Subcutaneous abdominal adipose tissue (tissue), 5 donors: ENCODE measurements around the gene KRAS.

ENCODE experiments used
- H3K27ac ChIP-seq: one replicate; pipeline ENCODE4 v1.7.0; 2013; ENCODE audit warnings: low read depth, mild to moderate bottlenecking, inconsistent platforms, low read length, moderate library complexity
- H3K27me3 ChIP-seq, 5 donors: one replicate each; pipeline ENCODE4 v1.7.0; 2013; ENCODE audit warnings: low read length in 5 of 5, inconsistent platforms in 1 of 5; ENCODE audit not compliant: control insufficient read depth in 5 of 5, insufficient read depth in 4 of 5
- H3K36me3 ChIP-seq, 5 donors: one replicate each; pipeline ENCODE4 v1.7.0; 2013; ENCODE audit warnings: low read length in 5 of 5; ENCODE audit not compliant: control insufficient read depth in 5 of 5, insufficient read depth in 5 of 5
- H3K4me1 ChIP-seq, 5 donors: one replicate each; pipeline ENCODE4 v1.7.0; 2013; ENCODE audit warnings: low read length in 5 of 5, mild to moderate bottlenecking in 3 of 5, moderate library complexity in 1 of 5; ENCODE audit not compliant: control insufficient read depth in 5 of 5, insufficient read depth in 5 of 5
- H3K4me3 ChIP-seq, 5 donors: one replicate each; pipeline ENCODE4 v1.7.0; 2013; ENCODE audit warnings: low read length in 5 of 5, low read depth in 1 of 5
- H3K9ac ChIP-seq, 5 donors: one replicate each; pipeline ENCODE4 v1.7.0; 2013; ENCODE audit warnings: low read length in 5 of 5, mild to moderate bottlenecking in 4 of 5, moderate library complexity in 3 of 5
- H3K9me3 ChIP-seq, 5 donors: one replicate each; pipeline ENCODE4 v1.7.0; 2013; ENCODE audit warnings: low read length in 5 of 5; ENCODE audit not compliant: control insufficient read depth in 5 of 5
- donor health status: healthy.
- donor health status: healthy.
- donor health status: healthy.
- donor health status: healthy.
- donor health status: healthy.

The KRAS gene

GRCh38 chr12:25278269-25278668 is 27.5 kb upstream of the KRAS start:
- Histone ChIP-seq H3K27me3 (no peaks in the 10 kb centered on the region), H3K9ac (no peak overlapping the region), H3K9me3 (no peaks in the 10 kb centered on the region), H3K27ac (no peak overlapping the region), H3K36me3 (no peaks in the 10 kb centered on the region), H3K4me3 (no peak overlapping the region), H3K4me1 (peaks cover 0 to 2% (median 0%) of the 10 kb centered on the region in 5 donors)

DNA sequence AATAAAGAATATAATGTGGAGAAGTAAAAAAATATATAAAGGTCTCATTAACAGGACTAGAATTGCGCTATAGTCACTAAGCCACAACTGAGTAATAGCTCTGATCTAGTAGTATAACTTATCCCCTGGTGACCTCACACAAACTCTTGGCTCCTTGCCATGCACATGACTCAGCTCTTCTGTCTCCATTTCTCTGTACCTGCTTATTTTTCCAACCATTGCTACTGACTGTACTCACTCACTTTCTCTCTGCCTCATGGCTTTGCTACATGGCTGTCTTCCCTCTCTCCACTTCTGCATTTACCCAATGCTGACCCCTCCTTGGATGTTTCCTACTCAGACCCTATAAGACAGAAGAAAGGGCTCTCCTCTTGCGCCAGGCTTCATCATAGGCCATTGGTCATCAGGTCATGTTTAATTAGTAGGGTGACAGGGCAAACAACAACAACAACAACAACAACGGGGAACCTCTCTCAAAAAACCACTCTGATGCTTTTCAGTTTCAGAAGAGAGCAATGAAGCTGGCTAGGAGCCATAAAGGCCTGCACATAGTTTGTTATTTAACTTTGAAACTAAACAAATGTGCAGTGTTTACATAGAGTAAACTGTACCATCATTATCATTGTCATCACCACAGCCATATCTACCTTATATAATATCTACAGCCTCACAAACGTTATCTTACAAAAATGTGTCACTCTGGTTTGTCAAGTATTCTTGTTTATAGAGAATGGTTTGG is 25.6 kb upstream of the KRAS start:
- no peaks in the 10 kb centered on the region for H3K36me3 ChIP-seq
- H3K4me3 ChIP-seq, result no peak overlapping the region
- H3K9me3 ChIP-seq, result no peaks in the 10 kb centered on the region
- H3K27me3 ChIP-seq, result no peaks in the 10 kb centered on the region
- H3K27ac ChIP-seq, result no peak overlapping the region
- peaks cover 0 to 2% (median 0%) of the 10 kb centered on the region in 5 donors for H3K4me1 ChIP-seq
- no peak overlapping the region for H3K9ac ChIP-seq

GRCh38 chr12:25271486-25272098 is 20.9 kb upstream of the KRAS start:
- H3K27me3 ChIP-seq, result no peaks in the 10 kb centered on the region
- H3K36me3 ChIP-seq, result no peaks in the 10 kb centered on the region
- H3K9ac ChIP-seq, result no peak overlapping the region
- no peak overlapping the region for H3K27ac ChIP-seq
- H3K9me3 ChIP-seq, result no peaks in the 10 kb centered on the region
- peaks cover 0 to 2% (median 0%) of the 10 kb centered on the region in 5 donors for H3K4me1 ChIP-seq
- H3K4me3 ChIP-seq, result no peak overlapping the region

DNA sequence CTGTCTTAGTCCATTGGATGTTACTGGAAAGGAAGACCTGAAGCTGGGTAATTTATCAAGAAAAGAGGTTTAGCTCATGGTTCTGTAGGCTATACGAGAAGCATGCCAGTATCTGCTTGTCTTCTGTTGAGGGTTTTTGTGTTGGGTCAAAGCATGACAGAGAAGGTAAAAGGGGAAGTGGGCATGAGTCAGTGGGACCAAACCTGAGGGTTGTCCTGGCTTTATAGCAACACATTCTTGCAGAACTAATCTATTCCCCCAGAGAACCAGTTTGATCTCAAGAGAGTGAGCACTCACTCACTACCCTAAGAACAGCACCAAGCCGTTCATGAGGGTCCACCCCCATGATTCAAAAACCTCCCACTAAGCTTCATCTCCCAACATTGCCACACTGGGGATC is 19.0 kb upstream of the KRAS start:
- Histone ChIP-seq H3K4me1 (no peaks in the 10 kb centered on the region), H3K27me3 (no peaks in the 10 kb centered on the region), H3K27ac (no peak overlapping the region), H3K9me3 (no peaks in the 10 kb centered on the region), H3K4me3 (no peak overlapping the region), H3K36me3 (no peaks in the 10 kb centered on the region), H3K9ac (no peak overlapping the region)

DNA sequence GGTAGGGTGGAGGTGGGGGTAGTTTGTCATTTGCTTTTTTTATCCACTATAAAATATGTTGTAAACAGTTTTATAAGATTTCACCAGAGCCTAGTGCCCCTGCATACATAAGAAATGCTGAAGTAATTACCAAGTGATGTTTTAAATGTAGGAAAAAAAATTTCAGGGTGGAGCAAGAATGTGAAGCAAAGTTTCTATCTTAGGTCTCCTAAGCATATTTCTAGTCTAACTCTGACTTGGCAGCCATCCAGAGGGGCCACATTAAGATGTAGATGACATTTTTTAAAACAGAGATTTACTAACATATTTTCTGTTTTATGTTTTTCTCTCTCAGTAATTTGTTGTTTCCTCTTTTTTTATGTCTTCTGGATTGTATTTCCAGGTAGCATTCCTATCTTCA is 15.8 kb upstream of the KRAS start:
- H3K36me3 ChIP-seq, result no peaks in the 10 kb centered on the region
- no peaks in the 10 kb centered on the region for H3K27me3 ChIP-seq
- no peak overlapping the region for H3K4me3 ChIP-seq
- no peaks in the 10 kb centered on the region for H3K4me1 ChIP-seq
- no peak overlapping the region for H3K27ac ChIP-seq
- H3K9me3 ChIP-seq, result no peaks in the 10 kb centered on the region
- no peak overlapping the region for H3K9ac ChIP-seq

- no peak overlapping the region for H3K9ac ChIP-seq
- H3K36me3 ChIP-seq, result no peaks in the 10 kb centered on the region
- H3K27me3 ChIP-seq, result no peaks in the 10 kb centered on the region
- H3K27ac ChIP-seq, result no peak overlapping the region
- H3K4me1 ChIP-seq, result no peaks in the 10 kb centered on the region
- H3K4me3 ChIP-seq, result no peak overlapping the region
- no peaks in the 10 kb centered on the region for H3K9me3 ChIP-seq
Observed at GRCh38 chr12:25264862-25265261, 14.1 kb upstream of the KRAS start.

DNA sequence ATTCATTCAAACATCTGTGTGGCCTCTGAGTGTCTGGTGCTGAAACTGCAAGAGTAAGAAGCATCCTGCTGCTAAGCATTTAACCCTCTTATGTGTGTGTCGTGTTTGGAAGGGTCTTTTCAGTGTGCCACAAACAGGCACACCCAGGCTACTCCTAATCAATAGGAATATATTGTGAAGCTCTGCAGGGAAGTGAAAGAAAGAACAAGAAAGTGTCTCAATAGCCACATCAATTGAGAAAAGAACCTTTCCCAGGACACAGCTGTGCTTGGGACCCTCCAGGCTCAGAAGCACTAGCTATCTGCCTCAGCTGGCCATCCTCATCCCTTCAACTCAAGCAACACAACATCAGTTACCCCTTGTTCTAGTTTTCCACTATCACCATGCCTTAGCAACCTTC is 13.4 kb upstream of the KRAS start:
- Histone ChIP-seq H3K9me3 (no peaks in the 10 kb centered on the region), H3K27ac (no peak overlapping the region), H3K4me3 (no peak overlapping the region), H3K27me3 (no peaks in the 10 kb centered on the region), H3K36me3 (no peaks in the 10 kb centered on the region), H3K9ac (no peak overlapping the region), H3K4me1 (no peaks in the 10 kb centered on the region)

DNA sequence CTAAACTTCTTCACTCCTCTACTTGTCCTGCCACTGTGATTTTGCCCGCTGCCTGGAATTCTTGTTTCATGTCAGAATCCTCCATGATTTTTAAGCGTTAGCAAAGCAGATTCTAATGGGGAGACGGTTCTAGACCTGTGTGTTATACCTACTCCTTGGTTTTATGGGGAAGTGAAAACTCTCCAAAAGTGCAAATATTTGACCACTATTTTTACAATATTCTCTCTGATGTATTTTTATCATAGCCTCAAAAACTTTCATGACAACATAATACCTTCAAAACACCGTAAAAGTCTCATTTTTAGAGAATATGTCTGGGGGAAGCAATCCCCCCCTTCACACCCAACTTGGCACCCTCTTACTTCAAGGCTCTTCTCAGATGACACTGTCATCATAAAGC is 12.9 kb upstream of the KRAS start:
- Histone ChIP-seq H3K27ac (no peak overlapping the region), H3K4me1 (no peaks in the 10 kb centered on the region), H3K9ac (no peak overlapping the region), H3K36me3 (no peaks in the 10 kb centered on the region), H3K27me3 (no peaks in the 10 kb centered on the region), H3K9me3 (no peaks in the 10 kb centered on the region), H3K4me3 (no peak overlapping the region)

- H3K4me3 ChIP-seq, result no peak overlapping the region
Observed at GRCh38 chr12:25262389-25263074, 11.8 kb upstream of the KRAS start.

GRCh38 chr12:25257590-25258324 is 7.0 kb upstream of the KRAS start:
- H3K27ac ChIP-seq, result no peak overlapping the region
- H3K36me3 ChIP-seq, result no peaks in the 10 kb centered on the region
- H3K9ac ChIP-seq, result no peak overlapping the region
- H3K4me3 ChIP-seq, result no peak overlapping the region
- no peaks in the 10 kb centered on the region for H3K27me3 ChIP-seq
- no peaks in the 10 kb centered on the region for H3K4me1 ChIP-seq
- no peaks in the 10 kb centered on the region for H3K9me3 ChIP-seq

More at GRCh38 chr12:25262389-25263074, 11.8 kb upstream of the KRAS start:
- H3K27ac ChIP-seq, result no peak overlapping the region
- H3K9ac ChIP-seq, result no peak overlapping the region
- no peaks in the 10 kb centered on the region for H3K36me3 ChIP-seq
- H3K27me3 ChIP-seq, result no peaks in the 10 kb centered on the region
- H3K4me1 ChIP-seq, result no peaks in the 10 kb centered on the region
- no peaks in the 10 kb centered on the region for H3K9me3 ChIP-seq
